Keratinocyte (primary cell): ENCODE data around the gene NPTXR. TPM values are rescaled to one million over a fixed set of nuclear protein-coding genes. Genes with fewer than 3 reads are reported as not detected.

Source experiments
- DNase-seq: peaks from one replicate; pipeline ENCODE4 v3.0.0-alpha.2; 2011; ENCODE audit warnings: low read depth, missing footprints, low spot score
- FAIRE-seq: peaks from 2 replicates; lab custom pipeline; 2011; peaks lifted over from hg19 to GRCh38; lab: Jason Lieb, UNC
- H2AFZ ChIP-seq: 2 replicates; pipeline ENCODE4 v1.6.0; 2012; ENCODE audit warnings: low read length, control low read depth, inconsistent platforms; ENCODE audit not compliant: control insufficient read depth
- H3K27ac ChIP-seq: 2 replicates; pipeline ENCODE4 v1.5.1; 2011; ENCODE audit warnings: low read length; ENCODE audit not compliant: control insufficient read depth, insufficient read depth
- H3K27me3 ChIP-seq: 3 replicates; pipeline ENCODE4 v1.6.0; 2011; ENCODE audit warnings: low read length; ENCODE audit not compliant: control insufficient read depth, insufficient read depth; ENCODE audit errors: extremely low read depth
- H3K36me3 ChIP-seq, 2 experiments: 2 replicates in 1 of 2; 3 replicates in 1 of 2; pipeline ENCODE4 v1.5.1; 2011; ENCODE audit warnings: low read length in 2 of 2, mild to moderate bottlenecking in 1 of 2; ENCODE audit not compliant: control insufficient read depth in 2 of 2, insufficient read depth in 2 of 2; ENCODE audit errors: extremely low read depth in 1 of 2
- H3K4me1 ChIP-seq: 3 replicates; pipeline ENCODE4 v1.5.1; 2011; ENCODE audit warnings: low read length; ENCODE audit not compliant: control insufficient read depth, insufficient read depth; ENCODE audit errors: extremely low read depth
- H3K4me2 ChIP-seq: 3 replicates; pipeline ENCODE4 v1.6.0; 2011; ENCODE audit warnings: low read depth, low read length; ENCODE audit not compliant: control insufficient read depth, insufficient read depth; ENCODE audit errors: extremely low read depth
- H3K4me3 ChIP-seq, 3 experiments: fragments of 200-600 bp in 1 of 3; sonication (generic) in 1 of 3; 2 replicates in 2 of 3; 3 replicates in 1 of 3; pipeline ENCODE4 v1.5.1; 2011 to 2016; ENCODE audit warnings: low read length in 3 of 3, mild to moderate bottlenecking in 3 of 3, control low read depth in 2 of 3, inconsistent platforms in 1 of 3, low read depth in 1 of 3, mixed read lengths in 1 of 3, mixed run types in 1 of 3, moderate library complexity in 1 of 3; ENCODE audit not compliant: control insufficient read depth in 2 of 3, insufficient read depth in 2 of 3; ENCODE audit errors: extremely low read depth in 1 of 3
- H3K79me2 ChIP-seq: 2 replicates; pipeline ENCODE4 v1.6.0; 2012; ENCODE audit warnings: low read length; ENCODE audit not compliant: control insufficient read depth, insufficient read depth
- H3K9ac ChIP-seq: 3 replicates; pipeline ENCODE4 v1.6.0; 2011; ENCODE audit warnings: low read length; ENCODE audit not compliant: control insufficient read depth, insufficient read depth; ENCODE audit errors: extremely low read depth
- H3K9me1 ChIP-seq: 3 replicates; pipeline ENCODE4 v1.6.0; 2011; ENCODE audit warnings: low read length; ENCODE audit not compliant: control insufficient read depth, insufficient read depth; ENCODE audit errors: extremely low read depth
- H3K9me3 ChIP-seq: 2 replicates; pipeline ENCODE4 v1.5.1; 2012; ENCODE audit warnings: low read depth, low read length; ENCODE audit not compliant: control insufficient read depth
- H4K20me1 ChIP-seq: 3 replicates; pipeline ENCODE4 v1.6.0; 2011; ENCODE audit warnings: low read length; ENCODE audit not compliant: control insufficient read depth, insufficient read depth; ENCODE audit errors: extremely low read depth
- EZH2 ChIP-seq: IDR thresholded peaks from one replicate; pipeline ENCODE4 v1.6.1; 2012; ENCODE audit warnings: inconsistent platforms, mild to moderate bottlenecking, low read length, moderate library complexity
- dilution Hi-C: fragments of 300-500 bp; cut with MboI; formaldehyde crosslinking; loops from one replicate; pipeline ENCODE4 v1.7.0; 2020; ENCODE audit warnings: low sequenced_read_pairs; ENCODE audit not compliant: extremely low pct_ligation_motif_present
- polyA plus RNA-seq, 5 experiments: library from polyadenylated mRNA; depleted of rRNA in 3 of 5; stranded (reverse) in 3 of 5; stranded (forward) in 1 of 5; unstranded in 1 of 5; fragments of >200 nt; gene quantifications; 1 replicate in 1 of 5; 2 replicates in 3 of 5; 3 replicates in 1 of 5; pipeline versions ENCODE4 v1.2.1 to v1.2.3, GENCODE V29; 2011 to 2012; ENCODE audit warnings: missing spikeins in 2 of 5, low read depth in 1 of 5, low replicate concordance in 1 of 5
- TF ChIP-seq, protein P1 (sequence below), 3 experiments: IDR thresholded peaks in 1 of 3; conservative IDR thresholded peaks in 1 of 3; optimal IDR thresholded peaks in 1 of 3; 2 replicates in 2 of 3; 3 replicates in 1 of 3; pipeline versions ENCODE3 to v1.5.1; 2011; ENCODE audit warnings: low read length in 3 of 3, mild to moderate bottlenecking in 3 of 3, moderate library complexity in 2 of 3, control low read depth in 1 of 3, inconsistent platforms in 1 of 3; ENCODE audit not compliant: insufficient read depth in 2 of 3; ENCODE audit errors: extremely low read depth in 1 of 3

Gene NPTXR
- polyA plus RNA-seq, 1 donor (not counting 4 experiments of a cell fraction or from before 2014, with no cell fraction given), result 0.03 TPM

DNA sequence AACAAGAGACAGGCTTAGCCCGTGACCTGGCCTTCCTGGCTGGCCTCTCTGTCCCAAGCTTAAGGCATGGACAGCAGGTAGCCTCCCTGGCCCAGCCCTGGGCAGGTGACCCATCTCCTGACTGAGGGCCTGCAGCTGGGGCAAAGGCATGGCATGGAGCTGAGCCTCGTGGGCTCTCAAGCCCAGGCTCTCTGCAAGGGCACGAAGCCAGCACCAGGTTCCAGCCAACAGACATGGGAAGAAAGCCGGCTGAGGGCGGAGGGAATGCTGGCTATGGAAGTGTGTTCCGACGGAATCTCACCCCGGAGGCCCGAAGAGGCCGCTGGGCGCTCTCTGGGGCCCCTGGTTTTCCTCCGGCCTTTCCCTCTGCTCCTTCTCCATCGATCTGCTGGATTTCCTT lies 62.8 kb downstream of the NPTXR start:
- no peak for DNase-seq

DNA sequence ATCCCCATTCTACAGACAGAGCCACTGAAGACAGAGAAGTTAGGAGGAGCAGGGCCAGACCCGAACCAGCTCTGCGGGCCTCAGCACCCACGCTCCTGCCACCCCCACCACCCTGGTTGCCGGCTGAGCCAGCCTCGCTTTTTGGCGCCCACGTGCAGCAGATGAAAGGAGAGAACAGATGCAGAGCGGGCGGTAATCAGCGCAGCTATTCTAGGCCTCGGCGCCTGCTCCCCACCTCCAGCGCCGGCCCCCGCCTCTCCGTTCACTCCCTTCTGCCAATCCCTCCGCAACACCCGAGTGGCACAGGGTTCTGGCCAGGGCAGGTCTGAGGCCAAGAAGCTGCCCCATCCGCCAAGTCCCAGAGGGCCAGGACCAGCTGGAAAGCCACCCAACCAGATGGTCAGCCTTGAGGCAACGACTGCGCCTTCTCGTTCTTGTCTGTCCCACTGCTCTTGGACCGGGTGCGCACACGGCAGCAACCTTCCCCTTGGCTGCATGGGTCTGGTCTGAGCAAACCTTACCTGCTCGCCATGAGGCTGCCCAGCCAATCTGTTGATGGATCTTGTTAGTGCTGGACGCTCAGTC lies 66.6 kb downstream of the NPTXR start:
- peaks cover 3% of the 10 kb centered on the region for H4K20me1 ChIP-seq
- no peak overlapping the region for H3K27ac ChIP-seq
- FAIRE-seq, result no peak
- H3K4me1 ChIP-seq, result peaks cover 16% of the 10 kb centered on the region
- no peak overlapping the region for H3K4me3 ChIP-seq
- no peaks in the 10 kb centered on the region for H3K27me3 ChIP-seq
- H3K9me3 ChIP-seq, result no peaks in the 10 kb centered on the region
- H3K36me3 ChIP-seq, result peaks cover 0 to 3% of the 10 kb centered on the region in 2 experiments
- DNase-seq, result no peak
- TF ChIP-seq, protein P1, sequence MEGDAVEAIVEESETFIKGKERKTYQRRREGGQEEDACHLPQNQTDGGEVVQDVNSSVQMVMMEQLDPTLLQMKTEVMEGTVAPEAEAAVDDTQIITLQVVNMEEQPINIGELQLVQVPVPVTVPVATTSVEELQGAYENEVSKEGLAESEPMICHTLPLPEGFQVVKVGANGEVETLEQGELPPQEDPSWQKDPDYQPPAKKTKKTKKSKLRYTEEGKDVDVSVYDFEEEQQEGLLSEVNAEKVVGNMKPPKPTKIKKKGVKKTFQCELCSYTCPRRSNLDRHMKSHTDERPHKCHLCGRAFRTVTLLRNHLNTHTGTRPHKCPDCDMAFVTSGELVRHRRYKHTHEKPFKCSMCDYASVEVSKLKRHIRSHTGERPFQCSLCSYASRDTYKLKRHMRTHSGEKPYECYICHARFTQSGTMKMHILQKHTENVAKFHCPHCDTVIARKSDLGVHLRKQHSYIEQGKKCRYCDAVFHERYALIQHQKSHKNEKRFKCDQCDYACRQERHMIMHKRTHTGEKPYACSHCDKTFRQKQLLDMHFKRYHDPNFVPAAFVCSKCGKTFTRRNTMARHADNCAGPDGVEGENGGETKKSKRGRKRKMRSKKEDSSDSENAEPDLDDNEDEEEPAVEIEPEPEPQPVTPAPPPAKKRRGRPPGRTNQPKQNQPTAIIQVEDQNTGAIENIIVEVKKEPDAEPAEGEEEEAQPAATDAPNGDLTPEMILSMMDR (optimal IDR thresholded peaks at IDR 0.05 in 1 of 3, IDR thresholded peaks at IDR 0.05 in 1 of 3, conservative IDR thresholded peaks at IDR 0.05 in 1 of 3; ENCODE audit: extremely low read depth in 1 of 3, insufficient read depth in 2 of 3, low read length in 3 of 3), result no peak
- TF ChIP-seq EZH2, result no peak
- no peak overlapping the region for H3K4me2 ChIP-seq
- no peak overlapping the region for H2AFZ ChIP-seq
- H3K9me1 ChIP-seq, result no peaks in the 10 kb centered on the region
- H3K9ac ChIP-seq, result no peak overlapping the region
- dilution Hi-C loops, result no loop called here
- H3K79me2 ChIP-seq, result no peaks in the 10 kb centered on the region

More for the DNA sequence above, 62.8 kb downstream of the NPTXR start:
- Histone ChIP-seq H3K36me3 (peaks cover 0 to 3% of the 10 kb centered on the region in 2 experiments), H3K9ac (no peak overlapping the region), H3K27me3 (no peaks in the 10 kb centered on the region), H3K4me3 (no peak overlapping the region), H3K4me1 (peaks cover 4% of the 10 kb centered on the region), H2AFZ (no peak overlapping the region), H3K9me3 (no peaks in the 10 kb centered on the region), H3K9me1 (no peaks in the 10 kb centered on the region), H4K20me1 (no peaks in the 10 kb centered on the region), H3K4me2 (no peak overlapping the region), H3K79me2 (no peaks in the 10 kb centered on the region), H3K27ac (no peak overlapping the region)
- dilution Hi-C loops, result no loop called here
- no peak for FAIRE-seq
- TF ChIP-seq, protein P1 (optimal IDR thresholded peaks at IDR 0.05 in 1 of 3, IDR thresholded peaks at IDR 0.05 in 1 of 3, conservative IDR thresholded peaks at IDR 0.05 in 1 of 3; ENCODE audit: extremely low read depth in 1 of 3, insufficient read depth in 2 of 3, low read length in 3 of 3), result no peak
- no peak for TF ChIP-seq EZH2
